NCI-H1930 (cell line): ENCODE measurements around the gene TAS2R7.
"Not testable (repeated sequence)": the region's sequence is repeated elsewhere in the genome, so short reads cannot be mapped to it uniquely, and the experiment has no call there.

Source experiments
- DNase-seq, 2 experiments: peaks; one replicate each; lab custom pipeline; 2025; lab: John Stamatoyannopoulos, UW

The TAS2R7 gene

DNA sequence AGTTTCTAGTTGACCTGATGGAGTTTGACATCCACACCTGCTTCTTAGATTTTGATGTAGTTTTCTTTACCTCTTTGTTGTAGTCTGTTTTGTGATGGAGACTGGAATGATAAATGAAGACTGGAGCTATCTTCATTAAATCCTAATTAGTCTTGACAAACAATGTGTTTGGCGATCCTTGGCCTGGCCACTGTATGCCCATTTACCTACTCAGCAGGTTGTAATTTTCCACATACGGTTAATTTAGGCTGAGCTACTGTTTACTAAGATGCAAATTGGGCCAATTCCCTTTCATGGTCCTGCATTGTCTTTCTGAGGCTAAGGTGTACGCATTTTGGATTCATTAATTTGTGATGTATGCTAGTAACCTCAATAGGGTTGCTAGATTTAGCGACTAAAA lies at the start of gene TAS2R7:
TAS2R7 (minus strand) TSS at position 41 of the 400 bp plus-strand sequence. CDS start 57 bp downstream, outside the sequence.
- no peak for DNase-seq

DNA sequence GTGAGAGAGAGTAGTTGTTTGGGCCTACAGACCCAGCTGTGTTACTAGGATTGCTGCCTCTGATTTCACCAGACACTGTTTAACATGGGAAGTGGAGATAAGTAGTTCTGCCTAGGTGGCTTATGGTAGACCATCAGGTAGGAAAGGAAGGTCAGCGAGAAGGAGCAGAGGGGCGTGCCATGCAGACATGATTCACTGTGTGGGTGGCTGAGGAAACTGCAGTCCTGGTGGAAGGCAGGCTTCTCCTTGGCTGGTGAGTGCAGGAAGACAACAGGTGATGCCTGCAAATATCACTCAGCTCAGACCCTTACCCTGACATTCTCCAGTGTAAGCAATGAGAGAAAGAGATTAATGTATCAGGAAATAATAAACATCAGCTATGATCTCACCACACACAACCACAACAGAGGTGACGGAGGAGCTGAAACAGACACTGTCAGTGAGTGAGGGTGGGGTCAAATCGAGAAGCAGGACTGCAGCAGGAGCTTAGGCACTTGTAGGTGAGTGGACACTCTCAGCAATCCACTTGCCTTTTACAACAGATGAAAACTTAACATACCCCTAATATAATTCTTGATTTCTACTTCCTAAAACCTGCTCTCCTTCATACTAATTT lies 48.9 kb upstream of the TAS2R7 start:
- no peak for DNase-seq

DNA sequence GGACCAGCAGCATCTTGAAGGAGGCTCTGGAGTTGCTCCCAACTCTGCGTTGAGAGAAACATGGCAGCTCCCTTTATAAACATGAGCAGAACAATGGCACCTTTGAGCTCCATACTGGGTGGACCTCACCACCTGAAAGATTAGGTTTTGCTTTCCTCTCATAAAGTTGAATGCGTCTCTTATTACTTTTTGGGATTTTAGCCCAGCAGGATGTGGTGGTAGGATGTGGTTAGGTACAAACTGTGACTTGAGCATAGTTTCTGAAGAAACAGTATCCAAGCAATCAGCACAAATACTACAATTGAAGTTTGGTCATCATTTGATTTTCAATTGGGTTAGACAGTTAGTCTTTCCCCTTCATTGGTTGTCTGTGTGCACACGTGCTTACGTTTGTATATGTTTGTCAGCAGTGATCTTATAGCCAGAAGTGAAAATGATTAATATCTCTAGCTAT lies 47.0 kb upstream of the TAS2R7 start, which contains the start of gene PRR4:
PRR4 (minus strand) TSS at position 51 of the 454 bp plus-strand sequence; CDS start at position 13, 38 bp downstream.
- DNase-seq = no peak

GRCh38 chr12:10847744-10848143 lies 45.3 kb upstream of the TAS2R7 start:
- DNase-seq = no peak

GRCh38 chr12:10842862-10843261 lies 40.4 kb upstream of the TAS2R7 start:
- no peak for DNase-seq

DNA sequence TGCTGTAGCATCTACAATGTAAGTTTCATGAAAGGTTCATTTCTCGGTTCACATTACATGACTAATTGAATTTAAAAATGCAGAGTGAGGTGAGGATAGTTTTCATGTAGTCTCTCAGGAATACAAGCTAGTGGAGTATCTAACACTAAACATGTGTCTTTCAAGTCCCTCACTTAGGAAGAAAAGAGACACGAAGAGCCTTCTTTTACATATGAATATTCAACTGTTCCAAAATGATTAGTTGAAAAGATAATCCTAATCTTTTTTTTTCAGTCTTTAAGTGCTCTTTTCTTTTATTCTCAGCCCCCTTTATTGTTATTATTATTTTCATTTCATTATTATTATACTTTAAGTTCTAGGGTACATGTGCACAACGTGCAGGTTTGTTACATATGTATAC lies 36.0 kb upstream of the TAS2R7 start:
- no peak for DNase-seq

DNA sequence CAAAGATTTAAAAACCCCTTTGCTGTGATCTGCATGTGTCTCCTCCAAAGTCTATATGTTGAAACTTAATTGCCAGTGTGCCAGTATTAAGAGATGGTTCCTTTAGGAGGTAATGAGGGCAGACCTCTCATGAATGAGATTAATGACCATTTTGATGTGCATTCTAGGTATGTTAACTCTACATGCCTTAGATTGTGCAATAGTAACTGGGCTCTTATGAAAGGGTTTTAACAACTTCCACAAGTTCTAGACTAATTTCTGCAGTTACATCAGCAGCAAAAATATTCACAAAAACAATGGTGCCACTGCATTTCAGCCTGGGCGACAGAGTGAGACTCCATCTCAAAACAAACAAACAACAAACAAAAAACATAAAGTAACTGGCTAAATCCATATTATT lies 27.6 kb upstream of the TAS2R7 start:
- DNase-seq = no peak

DNA sequence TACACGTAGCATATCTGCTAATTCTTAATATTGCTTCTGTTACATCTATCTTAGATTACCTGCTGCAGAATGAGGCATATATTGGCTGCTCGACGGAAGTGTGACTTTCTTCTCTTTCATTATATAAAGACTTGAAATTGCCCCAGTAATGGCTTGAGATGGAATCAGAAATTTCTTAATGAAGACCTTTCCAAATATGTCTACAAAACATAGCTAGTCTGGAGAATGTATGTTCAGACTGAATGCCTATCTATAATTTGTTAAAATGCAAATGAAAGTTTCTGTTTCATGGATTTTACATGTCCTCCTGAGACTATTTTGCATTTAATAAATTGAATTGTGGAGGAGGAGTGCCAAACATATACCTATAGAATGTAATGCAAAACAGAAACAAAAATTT lies 23.8 kb upstream of the TAS2R7 start, which contains the start of gene TAS2R10:
TAS2R10 (minus strand) TSS at position 101 of the 400 bp plus-strand sequence; CDS start at position 12, 89 bp downstream.
- DNase-seq = no peak

- DNase-seq = no peak
These were observed 22.5 kb upstream of the TAS2R7 start for GRCh38 chr12:10824957-10825356.

DNA sequence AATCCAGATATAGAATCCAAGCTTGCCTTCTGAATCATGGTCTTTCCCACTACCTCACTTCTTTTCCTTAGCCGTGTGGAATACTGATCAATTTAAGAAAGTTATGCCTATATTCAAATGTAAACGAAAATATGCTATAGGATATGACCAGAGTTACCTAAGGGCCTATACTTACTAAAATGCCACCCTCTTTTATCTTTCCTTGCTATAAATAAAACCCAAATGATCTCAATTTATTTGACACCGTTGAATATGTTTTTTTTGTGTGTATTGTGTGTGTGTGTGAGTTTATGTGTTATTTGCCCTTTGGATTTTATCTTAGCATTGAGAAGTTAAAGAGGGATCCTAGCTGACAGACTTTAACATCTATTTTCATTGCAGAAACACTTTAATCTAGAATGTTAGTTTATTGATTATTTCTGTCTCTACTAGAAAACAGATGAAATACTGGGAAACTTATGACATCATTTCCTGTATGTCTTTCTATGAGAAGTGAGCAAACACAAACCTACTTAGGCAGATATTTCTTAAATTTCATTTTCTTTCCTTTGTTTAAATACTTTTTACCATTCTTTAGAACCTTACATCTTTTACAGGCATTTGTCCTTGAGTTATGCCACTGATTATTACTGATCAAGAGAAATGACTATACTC lies 9.6 kb upstream of the TAS2R7 start:
- DNase-seq = no peak

DNA sequence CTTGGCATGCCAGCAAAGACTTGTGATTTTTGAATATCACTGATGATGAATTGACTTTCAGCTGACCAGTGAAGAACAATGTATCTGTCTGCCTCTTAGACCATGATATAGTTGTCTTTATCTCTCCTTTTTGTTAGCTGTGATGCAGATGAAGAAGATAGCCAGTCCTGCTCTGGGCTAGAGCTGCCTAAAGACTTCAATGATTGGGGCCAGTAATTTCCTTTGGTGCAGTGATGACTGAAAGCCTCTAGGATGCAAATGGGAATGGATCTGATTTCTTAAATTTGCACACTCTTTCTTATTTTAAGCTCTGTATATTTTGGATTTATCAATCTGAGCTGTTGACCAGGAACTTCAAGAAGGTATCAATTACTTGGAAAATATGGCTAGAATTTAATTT lies 7.6 kb upstream of the TAS2R7 start, which contains the start of gene TAS2R9:
TAS2R9 (minus strand) TSS at position 101 of the 400 bp plus-strand sequence; CDS start at position 8, 93 bp downstream.
- no peak for DNase-seq

DNA sequence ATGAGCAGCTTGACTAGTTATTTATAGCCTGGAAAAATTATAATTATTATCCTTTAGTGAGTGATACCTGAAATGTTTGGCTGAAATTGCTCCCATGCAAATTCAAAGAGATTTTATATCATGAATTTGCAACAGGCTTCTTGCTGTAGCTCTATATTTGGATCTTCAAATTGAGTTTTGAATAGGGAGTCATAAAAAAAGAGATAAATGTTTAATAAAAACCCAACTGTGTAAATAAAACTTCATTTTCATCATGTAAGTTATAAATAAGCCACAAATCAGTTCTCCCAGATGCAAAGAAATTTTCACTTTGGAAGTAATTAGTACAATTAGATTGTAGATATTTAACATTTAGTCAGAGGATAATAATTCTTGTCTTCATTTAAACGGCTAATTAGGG lies 4.8 kb upstream of the TAS2R7 start, which contains the start of gene TAS2R8:
TAS2R8 (minus strand) TSS at position 101 of the 400 bp plus-strand sequence. CDS start 306 bp downstream, outside the sequence.
- no peak for DNase-seq

GRCh38 chr12:10801741-10802140 lies 686 bp downstream of the TAS2R7 start:
- no peak for DNase-seq

GRCh38 chr12:10794222-10794621 lies 8.2 kb downstream of the TAS2R7 start:
- DNase-seq = no peak

- DNase-seq = not testable (repeated sequence)
These were observed 10.7 kb downstream of the TAS2R7 start for GRCh38 chr12:10791769-10792168.

- DNase-seq = no peak
These were observed 19.2 kb downstream of the TAS2R7 start for GRCh38 chr12:10783252-10783651.

- no peak for DNase-seq
These were observed 23.3 kb downstream of the TAS2R7 start for GRCh38 chr12:10779103-10779502.

DNA sequence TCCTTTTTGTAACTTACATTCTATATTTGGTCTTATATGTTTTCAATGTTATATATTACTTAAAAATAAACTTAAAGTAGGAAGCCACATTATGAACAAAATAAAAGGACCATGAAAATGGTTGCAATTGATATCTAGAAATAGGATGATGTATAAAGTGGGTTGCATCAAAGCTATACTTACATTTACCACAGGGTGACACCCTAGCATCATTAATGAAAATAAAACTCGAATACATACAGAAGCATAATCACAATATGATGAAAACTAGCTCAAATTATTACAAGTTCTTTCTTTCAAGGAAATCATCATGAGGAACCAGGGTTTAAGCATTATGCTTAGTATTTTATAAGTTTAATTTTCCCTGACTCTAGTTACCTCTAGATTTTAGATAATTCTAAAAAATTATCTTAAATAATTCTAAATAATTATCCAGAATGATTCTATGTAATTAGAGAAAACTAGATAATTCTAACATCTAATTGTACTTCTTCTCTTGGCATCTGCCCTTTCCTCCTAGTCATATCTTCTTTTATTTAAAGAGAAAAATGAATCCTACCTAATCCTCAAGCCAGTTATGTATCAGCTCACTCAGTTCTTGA lies 31.2 kb downstream of the TAS2R7 start:
- peak; percentile 11 to 24 for DNase-seq

DNA sequence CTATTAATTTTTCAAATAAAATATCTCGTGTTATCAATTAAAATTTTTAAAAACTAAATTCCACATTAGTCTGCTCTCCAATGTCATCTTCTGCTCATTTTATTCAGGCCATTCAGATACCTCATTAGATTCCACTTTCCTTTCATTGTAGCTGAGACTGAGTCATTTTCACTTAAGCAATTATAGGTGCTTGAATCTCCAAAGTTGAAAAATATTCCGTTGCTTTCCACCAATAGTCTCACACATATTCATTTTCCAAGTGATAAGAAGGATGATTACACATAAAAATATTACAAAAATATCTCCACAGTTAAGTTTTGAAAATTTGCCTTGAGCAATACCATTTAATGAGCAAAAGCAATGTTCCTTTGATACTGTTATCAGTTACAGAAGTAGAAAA lies 42.8 kb downstream of the TAS2R7 start:
- no peak for DNase-seq

DNA sequence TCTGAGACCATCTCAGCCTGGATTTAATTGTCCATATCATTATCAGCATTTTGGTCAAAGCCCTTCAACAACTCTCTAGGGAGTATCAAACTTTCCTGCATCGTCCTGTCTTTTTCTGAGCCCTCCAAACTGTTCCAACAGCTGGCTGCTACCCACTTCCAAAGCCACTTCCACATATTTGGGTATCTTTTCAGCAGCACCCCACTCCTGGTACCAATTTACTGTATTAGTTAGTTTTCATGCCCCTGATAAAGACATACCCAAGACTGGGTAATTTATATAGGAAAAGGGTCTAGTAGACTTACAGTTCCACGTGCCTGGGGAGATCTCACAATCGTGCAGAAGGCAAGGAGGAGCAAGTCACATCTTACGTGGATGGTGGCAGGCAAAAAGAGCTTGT lies 46.2 kb downstream of the TAS2R7 start:
- DNase-seq = no peak

DNA sequence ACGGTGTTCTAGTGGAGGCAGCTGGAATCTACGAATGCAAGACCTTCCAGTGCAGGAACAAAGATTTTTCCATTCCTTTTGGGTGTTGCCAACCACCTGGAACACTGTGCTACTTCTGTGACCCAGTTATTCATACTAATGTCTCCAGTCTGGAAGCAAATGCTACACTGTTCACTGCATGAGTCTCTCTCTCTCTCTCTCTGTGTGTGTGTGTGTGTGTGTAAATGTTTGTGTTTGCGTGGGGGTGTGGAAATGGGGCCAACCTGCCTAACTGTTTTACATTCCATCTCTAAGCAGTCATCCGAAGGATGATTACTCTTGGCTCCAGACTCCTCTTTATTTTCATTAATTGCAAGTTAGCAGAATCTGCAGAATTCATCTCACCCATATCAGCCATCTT lies 49.4 kb downstream of the TAS2R7 start:
- DNase-seq = no peak
